Smooth muscle cell of the brain vasculature (primary cell): ENCODE results near the gene CD48.
"Not testable (repeated sequence)": the region's sequence is repeated elsewhere in the genome, so short reads cannot be mapped to it uniquely, and the experiment has no call there.

ENCODE experiments used
- DNase-seq: peaks from one replicate; pipeline ENCODE4 v3.0.0-alpha.2; 2012; ENCODE audit warnings: low read depth, low spot score

The CD48 gene

GRCh38 chr1:160652924-160653619 lies 58.5 kb downstream of the CD48 start:
- no peak for DNase-seq

- not testable (repeated sequence) for DNase-seq
Observed at GRCh38 chr1:160652065-160652641, 59.5 kb downstream of the CD48 start.

GRCh38 chr1:160651433-160652064 lies 60.1 kb downstream of the CD48 start:
- DNase-seq, result no peak

- no peak for DNase-seq
Observed at GRCh38 chr1:160647329-160647720, 64.3 kb downstream of the CD48 start.

DNA sequence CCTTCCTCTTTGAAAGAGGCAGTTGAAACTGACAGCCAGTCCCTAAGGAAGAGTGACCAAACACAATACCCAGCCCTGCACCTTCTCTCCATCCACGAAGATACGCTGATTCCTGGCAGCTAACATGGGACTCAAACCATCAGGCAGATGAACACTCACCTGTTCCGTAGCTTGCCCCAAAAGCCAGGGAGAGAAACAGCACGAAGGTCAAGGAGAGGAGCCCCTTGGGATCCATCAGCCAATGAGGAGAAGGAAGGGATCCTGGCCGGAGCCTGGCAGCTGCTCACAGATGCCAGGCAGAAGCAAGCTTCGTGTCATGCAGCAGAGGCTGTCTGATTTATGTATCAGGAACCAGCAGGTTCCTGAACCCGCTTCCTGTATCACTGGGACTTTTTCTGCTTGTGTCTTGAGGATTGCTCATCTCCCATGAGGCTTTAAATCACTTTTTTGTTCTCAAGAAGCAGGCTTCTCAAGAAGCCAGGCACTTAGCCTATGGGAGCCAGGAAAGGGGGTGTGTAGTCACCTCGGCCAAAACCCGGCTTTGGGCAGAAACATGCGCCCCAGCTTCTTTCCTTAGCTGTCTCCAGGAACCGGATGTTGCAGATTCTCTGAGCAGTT lies 64.8 kb downstream of the CD48 start, which contains the start of gene SLAMF1:
SLAMF1 (minus strand) TSS at position 334 of the 618 bp plus-strand sequence; CDS start at position 235, 99 bp downstream.
- no peak for DNase-seq

DNA sequence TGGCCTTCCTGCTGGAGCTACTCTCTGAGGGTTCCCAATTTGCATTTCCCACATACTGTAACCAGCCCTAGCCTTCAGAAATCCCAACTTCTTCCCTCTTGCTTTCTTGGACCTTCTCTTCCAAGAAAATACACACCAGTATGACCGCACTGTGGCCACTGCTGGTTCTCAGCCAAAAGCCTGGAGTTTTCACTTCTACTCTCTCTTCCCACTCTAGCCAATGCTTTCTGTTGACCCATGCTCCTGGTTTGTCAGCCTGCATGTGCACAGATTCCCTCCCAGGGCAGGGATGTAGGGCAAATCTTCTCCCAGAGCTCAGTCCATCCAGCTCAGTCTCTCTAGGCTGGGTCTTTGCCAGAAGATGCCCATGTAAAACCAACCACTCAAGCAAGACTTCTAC lies 65.4 kb downstream of the CD48 start:
- DNase-seq, result no peak

- no peak for DNase-seq
Observed at GRCh38 chr1:160645386-160646130, 66.1 kb downstream of the CD48 start.

- no peak for DNase-seq
Observed at GRCh38 chr1:160644399-160644798, 67.2 kb downstream of the CD48 start.

- no peak for DNase-seq
Observed at GRCh38 chr1:160643138-160643537, 68.5 kb downstream of the CD48 start.

GRCh38 chr1:160642281-160642644 lies 69.4 kb downstream of the CD48 start:
- DNase-seq, result no peak

DNA sequence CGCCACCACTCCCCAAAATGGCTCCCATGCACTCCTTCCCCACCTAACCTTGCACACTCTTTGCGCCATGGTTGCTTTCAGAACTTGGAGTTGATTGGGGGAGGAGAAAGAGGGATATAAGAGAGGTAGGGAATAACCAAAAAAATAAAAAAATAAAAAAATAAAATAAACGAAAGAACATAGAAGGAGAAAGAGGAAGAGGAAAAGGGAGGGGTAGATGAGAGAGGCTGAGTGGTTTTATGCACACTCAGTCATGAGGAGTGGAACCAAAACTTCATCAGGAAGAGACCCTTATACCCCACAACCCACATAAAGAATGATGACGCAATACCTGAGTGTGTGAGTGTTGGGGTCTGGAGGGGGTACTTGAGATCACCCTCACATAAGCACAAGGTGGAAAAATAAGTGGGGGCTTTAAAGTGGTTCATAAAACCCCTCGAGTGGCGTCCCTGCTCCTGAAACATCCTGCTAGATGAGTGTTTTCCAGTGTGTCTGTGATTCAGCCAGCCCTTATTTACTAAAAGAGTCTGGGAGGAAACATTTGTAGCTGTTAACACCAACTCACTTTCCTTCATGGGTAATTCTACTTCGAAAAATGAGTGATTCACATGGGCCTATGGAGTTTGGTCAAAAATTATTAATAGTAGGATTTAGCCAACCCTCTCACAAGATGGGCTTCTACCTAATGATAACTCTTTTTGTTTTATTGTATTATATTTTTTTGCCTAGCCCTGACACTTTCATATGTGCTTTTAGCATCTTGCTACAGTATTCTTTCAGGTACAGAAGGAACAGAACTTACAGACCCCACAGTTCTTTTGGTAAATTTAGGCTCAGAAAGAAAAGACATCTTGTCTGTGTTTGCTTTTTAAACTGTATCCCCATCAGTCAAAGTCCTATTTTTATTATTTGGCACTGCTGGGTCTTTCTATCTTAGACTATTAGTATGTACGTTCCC lies 70.0 kb downstream of the CD48 start:
- DNase-seq, result no peak

DNA sequence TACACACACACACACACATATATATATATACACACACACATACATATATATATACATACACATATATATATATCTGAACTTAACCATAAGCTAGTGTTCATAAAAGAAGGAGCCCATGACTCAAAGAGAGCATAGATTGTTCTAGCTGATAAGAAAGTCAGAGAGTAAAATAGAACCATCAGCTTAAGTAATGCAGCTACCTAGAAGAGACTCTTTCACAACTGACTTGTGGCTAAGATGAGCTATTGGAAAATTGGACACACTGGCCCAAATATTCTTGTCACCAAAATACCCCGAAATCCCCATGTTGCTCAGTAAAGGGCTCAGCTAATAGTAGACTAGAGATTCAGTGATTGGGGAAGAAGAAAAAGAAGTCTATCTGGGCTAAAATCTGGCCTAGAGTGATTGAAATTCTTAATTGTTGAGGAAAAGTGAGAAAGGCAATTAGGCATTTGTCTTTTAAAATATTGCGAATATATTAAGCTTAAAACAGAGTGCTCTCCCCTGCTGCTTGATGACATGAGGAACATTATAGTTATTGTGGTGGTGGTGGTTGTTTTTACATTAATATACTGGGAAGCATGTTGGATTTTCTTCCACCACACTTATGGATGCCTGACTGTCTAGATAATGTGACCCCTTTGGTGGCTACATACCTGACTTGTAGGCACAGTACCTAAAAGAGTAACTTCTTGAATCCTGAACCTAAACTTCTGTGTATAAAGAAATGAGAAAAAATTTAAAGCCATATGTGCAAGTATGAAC lies 71.1 kb downstream of the CD48 start:
- no peak for DNase-seq

DNA sequence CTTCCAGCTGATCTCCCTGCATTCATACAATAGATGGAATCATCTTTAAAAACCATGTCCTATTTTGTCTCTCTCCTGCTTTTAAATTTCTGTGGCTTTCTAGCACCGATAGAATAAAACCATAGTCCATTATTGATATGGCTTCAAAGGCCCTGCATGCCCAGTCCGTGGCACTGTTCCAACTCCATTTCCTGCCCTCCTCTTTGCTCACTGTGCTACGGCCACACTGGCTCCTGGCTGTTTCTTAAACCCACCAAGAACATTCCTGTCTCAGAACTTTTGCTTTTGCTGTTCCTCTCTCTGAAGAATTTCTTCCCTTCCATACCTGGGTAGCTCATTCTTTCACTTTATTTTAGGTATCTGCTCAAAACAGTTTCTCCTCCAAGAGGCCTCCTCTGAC lies 72.0 kb downstream of the CD48 start:
- DNase-seq, result peak; percentile 2

DNA sequence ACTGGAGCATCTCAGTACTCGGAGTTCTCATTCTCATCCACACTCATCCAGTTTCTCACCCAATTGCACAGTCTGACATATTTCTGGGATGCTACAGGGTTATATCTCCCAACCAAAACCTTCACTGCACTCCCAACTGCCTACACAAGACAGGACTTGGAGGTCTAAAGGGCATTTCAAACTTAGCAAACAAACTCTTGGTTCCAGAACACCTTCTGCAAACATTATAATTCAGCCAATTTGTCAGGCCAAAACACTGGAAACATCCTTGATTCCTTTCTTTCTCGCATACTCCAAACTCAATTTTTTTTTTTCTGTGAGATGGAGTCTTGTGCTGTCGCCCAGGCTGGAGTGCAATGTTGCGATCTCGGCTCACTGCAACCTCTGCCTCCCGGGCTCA lies 72.7 kb downstream of the CD48 start:
- DNase-seq, result no peak

GRCh38 chr1:160638540-160638857 lies 73.1 kb downstream of the CD48 start:
- no peak for DNase-seq

DNA sequence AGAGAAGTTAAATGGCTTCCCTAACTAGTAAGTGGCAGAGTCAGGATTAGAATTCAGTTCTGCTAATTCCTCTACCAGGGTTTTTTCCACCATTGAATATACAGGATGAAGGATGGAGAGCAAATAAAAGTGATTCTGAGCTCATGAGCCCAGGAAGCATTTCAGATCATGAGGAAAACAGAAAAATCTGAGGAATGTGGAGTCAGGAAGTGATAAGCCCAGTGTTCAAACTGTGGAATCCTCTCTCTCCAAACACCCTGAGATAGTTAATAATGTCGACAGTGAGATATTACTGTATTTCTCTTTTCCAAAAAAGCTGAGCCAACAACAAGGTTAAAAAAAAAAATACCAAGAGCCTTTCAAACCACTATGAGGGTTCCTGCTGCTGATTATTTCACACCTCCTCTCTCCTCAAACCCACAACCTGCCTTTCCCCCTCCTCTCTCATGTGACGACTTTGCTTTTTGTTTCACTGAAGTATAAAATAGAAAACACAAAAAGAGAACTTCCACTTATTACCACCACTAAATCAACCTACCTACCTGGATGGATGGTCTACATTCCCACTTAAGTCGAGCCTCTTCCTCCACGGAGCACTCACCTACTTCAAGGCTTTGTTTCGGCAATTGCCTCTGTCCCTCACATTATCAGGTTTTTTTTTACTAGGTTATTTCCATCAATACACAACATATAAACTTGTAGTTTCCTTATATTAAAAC lies 73.6 kb downstream of the CD48 start:
- DNase-seq, result no peak

DNA sequence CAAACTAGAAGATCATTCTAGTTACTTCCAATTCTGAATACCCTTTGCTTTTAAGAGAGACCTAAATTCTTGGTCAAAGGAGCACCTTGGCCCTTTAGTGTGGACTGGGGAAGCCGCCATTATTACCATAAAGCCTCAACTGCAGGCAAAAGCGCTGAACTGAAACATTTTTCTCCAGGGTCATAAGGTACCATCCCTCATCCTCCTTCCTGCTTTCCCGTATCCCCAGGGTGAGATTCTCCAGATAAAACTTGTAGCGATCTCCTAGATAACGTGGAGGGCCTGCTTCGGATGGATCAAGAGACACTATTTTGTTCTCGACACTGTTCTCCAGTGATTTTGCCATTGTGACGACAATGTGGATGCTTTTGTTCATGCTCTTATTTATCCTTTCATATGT lies 74.6 kb downstream of the CD48 start:
- DNase-seq, result no peak

- DNase-seq, result no peak
Observed at GRCh38 chr1:160636547-160636946, 75.1 kb downstream of the CD48 start.

- no peak for DNase-seq
Observed at GRCh38 chr1:160636076-160636475, 75.5 kb downstream of the CD48 start.
